BLaER1 (cell line): ENCODE measurements around the gene PIGL.
A peak's percentile ranks its signal among the peaks of the same experiment; 100 is the strongest.
"Not testable (repeated sequence)": the region's sequence is repeated elsewhere in the genome, so short reads cannot be mapped to it uniquely, and the experiment has no call there.

Experiments
- H3K27ac ChIP-seq: shearing (Covaris generic); formaldehyde crosslinking; 2 replicates; pipeline ENCODE4 v1.8.1; 2022
- H3K27me3 ChIP-seq: shearing (Covaris generic); formaldehyde crosslinking; 2 replicates; pipeline ENCODE4 v1.8.1; 2022
- H3K36me3 ChIP-seq: shearing (Covaris generic); formaldehyde crosslinking; 2 replicates; pipeline ENCODE4 v1.8.1; 2022
- H3K4me1 ChIP-seq: shearing (Covaris generic); formaldehyde crosslinking; 2 replicates; pipeline ENCODE4 v1.8.1; 2022
- H3K4me2 ChIP-seq: shearing (Covaris generic); formaldehyde crosslinking; 2 replicates; pipeline ENCODE4 v1.8.1; 2022
- H3K4me3 ChIP-seq: shearing (Covaris generic); formaldehyde crosslinking; 2 replicates; pipeline ENCODE4 v1.8.1; 2022
- H3K9ac ChIP-seq: shearing (Covaris generic); formaldehyde crosslinking; 2 replicates; pipeline ENCODE4 v1.8.1; 2022
- H3K9me3 ChIP-seq: shearing (Covaris generic); formaldehyde crosslinking; 2 replicates; pipeline ENCODE4 v1.8.1; 2022
- H4K20me1 ChIP-seq: shearing (Covaris generic); formaldehyde crosslinking; 2 replicates; pipeline ENCODE4 v1.8.1; 2022
- Cebpa-rat ChIP-seq: shearing (Covaris generic); IDR thresholded peaks from 2 replicates; pipeline ENCODE4 v1.8.1; 2022

PIGL gene

DNA sequence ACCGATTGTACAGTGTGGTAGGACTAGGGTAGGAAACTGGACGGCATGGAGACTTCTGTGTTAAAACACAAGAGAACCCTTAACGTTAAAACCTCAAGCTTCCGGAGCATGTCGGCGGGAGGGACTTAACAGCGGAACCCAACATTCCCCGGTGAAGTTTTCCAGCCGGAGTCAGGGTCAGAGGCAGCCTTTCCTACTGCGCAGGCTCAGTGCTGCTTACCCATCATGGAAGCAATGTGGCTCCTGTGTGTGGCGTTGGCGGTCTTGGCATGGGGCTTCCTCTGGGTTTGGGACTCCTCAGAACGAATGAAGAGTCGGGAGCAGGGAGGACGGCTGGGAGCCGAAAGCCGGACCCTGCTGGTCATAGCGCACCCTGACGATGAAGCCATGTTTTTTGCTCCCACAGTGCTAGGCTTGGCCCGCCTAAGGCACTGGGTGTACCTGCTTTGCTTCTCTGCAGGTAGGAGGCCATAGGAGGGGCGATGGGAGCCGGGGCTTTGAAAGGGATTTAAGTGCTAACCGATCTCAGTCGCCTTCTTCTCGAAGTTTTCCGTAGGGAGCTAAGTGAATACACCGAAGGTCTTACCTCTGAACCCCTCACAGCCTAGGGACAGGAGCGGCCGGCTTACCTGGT is at the start of gene PIGL:
Gene PIGL (plus strand): TSS at position 209 of the 634 bp plus-strand sequence. CDS start 17 bp downstream, at position 226.
- peaks cover 54% of the 10 kb centered on the region for H3K4me1 ChIP-seq
- TF ChIP-seq Cebpa-rat, result no peak
- H3K4me3 ChIP-seq, result peak within 1 kb of the TSS; percentile 100
- H3K27me3 ChIP-seq, result no peaks in the 10 kb centered on the region
- H3K36me3 ChIP-seq, result peaks cover 13% of the 10 kb centered on the region
- peak within 1 kb of the TSS; percentile 99 for H3K27ac ChIP-seq
- peaks cover 31% of the 10 kb centered on the region for H4K20me1 ChIP-seq
- H3K9me3 ChIP-seq, result no peaks in the 10 kb centered on the region
- H3K4me2 ChIP-seq, result peak within 1 kb of the TSS; percentile 87
- peak within 1 kb of the TSS; percentile 100 for H3K9ac ChIP-seq

DNA sequence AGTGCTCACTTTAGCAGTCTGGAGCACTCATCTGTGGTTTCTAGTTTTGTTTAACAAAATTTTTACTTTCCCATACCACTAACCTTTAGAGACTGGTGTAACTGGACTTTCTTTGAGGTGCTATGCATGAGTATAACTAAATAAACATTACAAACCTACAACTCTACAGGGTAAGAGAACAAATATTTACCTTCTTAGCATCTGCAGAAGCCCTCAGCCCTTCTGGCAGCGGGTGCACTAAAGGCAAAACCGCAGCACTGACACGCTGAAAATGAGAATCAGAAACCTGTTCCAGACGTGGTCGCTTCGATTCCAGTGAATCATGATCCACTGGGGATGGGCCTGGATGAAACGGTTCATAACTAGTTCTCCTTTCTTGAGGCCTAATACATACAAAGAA is 45.4 kb upstream of the PIGL start:
- peaks cover 53% of the 10 kb centered on the region for H4K20me1 ChIP-seq
- no peak overlapping the region for H3K4me2 ChIP-seq
- H3K9me3 ChIP-seq, result no peaks in the 10 kb centered on the region
- no peak overlapping the region for H3K9ac ChIP-seq
- peaks cover 66% of the 10 kb centered on the region for H3K36me3 ChIP-seq
- no peak for TF ChIP-seq Cebpa-rat
- no peak overlapping the region for H3K4me3 ChIP-seq
- no peaks in the 10 kb centered on the region for H3K27me3 ChIP-seq
- H3K27ac ChIP-seq, result no peak overlapping the region
- no peaks in the 10 kb centered on the region for H3K4me1 ChIP-seq

DNA sequence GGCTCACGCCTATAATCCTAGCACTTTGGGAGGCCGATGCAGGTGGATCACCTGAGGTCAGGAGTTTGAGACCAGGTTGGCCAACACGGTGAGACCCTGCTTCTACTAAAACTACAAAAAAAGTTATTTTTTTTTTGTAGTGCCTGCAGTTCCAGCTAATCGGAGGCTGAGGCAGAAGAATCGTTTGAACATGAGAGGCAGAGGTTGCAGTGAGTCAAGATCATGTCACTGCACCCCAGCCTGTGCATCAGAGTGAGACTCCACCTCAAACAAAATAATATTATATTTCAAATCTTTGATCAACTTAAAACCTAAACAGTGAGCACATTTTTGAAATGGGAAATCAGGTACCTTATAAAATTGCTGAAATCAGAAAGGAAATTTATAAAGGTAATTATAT is 38.2 kb upstream of the PIGL start:
- TF ChIP-seq Cebpa-rat, result no peak

DNA sequence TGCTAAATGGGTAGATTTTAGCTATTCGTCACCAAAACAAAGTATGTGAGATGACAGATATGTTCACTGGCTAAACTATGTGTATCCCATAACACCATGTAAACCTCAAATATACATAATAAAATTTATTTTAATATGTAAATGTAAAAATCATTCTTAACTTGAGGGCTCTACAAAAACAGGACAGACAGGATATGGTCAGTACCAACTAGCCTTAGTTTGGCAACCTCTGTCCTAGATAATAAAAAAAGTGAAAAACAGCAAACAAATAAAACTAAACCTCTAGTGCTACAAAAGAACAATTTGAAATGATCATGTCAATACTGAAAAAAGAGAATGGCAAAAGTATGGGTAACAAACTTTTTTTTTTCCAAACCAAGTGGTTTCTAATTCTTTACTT is 35.4 kb upstream of the PIGL start:
- no peak for TF ChIP-seq Cebpa-rat
- H3K27me3 ChIP-seq, result no peaks in the 10 kb centered on the region
- H4K20me1 ChIP-seq, result peaks cover 66% of the 10 kb centered on the region
- peaks cover 16% of the 10 kb centered on the region for H3K9me3 ChIP-seq
- H3K9ac ChIP-seq, result no peak overlapping the region
- H3K4me3 ChIP-seq, result no peak overlapping the region
- H3K4me2 ChIP-seq, result no peak overlapping the region
- H3K36me3 ChIP-seq, result peaks cover 69% of the 10 kb centered on the region
- H3K27ac ChIP-seq, result no peak overlapping the region
- H3K4me1 ChIP-seq, result no peaks in the 10 kb centered on the region

More for the DNA sequence above, 38.2 kb upstream of the PIGL start:
- Histone ChIP-seq H3K4me2 (no peak overlapping the region), H3K9me3 (peaks cover 14% of the 10 kb centered on the region), H3K4me1 (no peaks in the 10 kb centered on the region), H4K20me1 (peaks cover 72% of the 10 kb centered on the region), H3K9ac (no peak overlapping the region), H3K27me3 (no peaks in the 10 kb centered on the region), H3K4me3 (no peak overlapping the region), H3K36me3 (peaks cover 58% of the 10 kb centered on the region), H3K27ac (no peak overlapping the region)

DNA sequence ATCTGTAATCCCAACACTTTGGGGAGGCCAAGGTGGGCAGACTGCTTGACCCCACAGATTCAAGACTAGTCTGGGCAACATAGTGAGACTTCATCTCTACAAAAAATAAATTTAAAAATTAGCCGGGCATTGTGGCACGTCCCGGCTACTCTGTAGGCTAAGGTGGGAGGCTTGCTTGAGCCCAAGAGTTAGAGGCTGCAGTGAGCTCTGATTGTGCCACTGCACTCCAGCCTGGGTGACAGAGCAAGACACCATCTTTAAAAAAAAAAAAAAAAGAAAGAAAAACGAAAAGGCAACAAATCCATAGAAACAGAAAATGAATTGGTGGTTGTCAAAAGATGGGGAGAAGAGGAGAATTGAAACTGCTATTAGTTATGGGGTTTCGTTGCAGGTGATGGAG is 29.4 kb upstream of the PIGL start:
- Histone ChIP-seq H3K27ac (no peak overlapping the region), H3K9ac (no peak overlapping the region), H3K4me3 (no peak overlapping the region), H3K36me3 (peaks cover 81% of the 10 kb centered on the region), H4K20me1 (peaks cover 86% of the 10 kb centered on the region), H3K9me3 (0 out of 2 replicates have a peak, but pooled peaks cover 3% of the 10 kb centered on the region), H3K4me2 (no peak overlapping the region), H3K4me1 (peaks cover 19% of the 10 kb centered on the region; the same call in 1 of the 2 replicates), H3K27me3 (no peaks in the 10 kb centered on the region)
- no peak for TF ChIP-seq Cebpa-rat

DNA sequence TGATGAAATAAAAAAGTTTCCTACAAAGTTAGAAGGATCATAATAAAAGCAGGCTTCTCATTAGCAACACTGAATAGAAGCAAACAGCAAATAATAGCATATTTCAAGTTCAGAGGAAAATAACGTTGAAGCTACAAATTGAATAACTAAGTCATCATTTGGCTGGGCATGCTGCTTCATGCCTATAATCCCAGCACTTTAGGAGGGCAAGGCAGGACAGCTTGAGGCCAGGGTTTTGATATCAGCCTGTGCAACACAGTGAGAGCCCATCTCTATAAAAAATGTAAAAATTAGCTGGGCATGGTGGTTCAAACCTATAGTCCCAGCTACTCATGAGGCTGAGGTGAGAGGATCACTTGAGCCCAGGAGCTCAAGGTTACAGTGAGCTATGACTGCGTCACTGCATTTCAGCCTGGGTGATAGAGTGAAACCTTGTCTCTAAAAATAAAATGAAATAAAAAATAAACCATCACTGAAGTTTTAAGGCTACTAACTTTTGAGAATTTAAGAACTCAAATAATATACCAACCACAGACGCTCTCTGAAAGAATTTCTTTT is 27.1 kb upstream of the PIGL start:
- Histone ChIP-seq H3K4me2 (no peak overlapping the region), H3K9me3 (no peaks in the 10 kb centered on the region), H3K9ac (no peak overlapping the region), H3K36me3 (peaks cover 85% of the 10 kb centered on the region), H3K27me3 (no peaks in the 10 kb centered on the region), H3K4me1 (peaks cover 19% of the 10 kb centered on the region; the same call in 1 of the 2 replicates), H3K4me3 (no peak overlapping the region), H3K27ac (no peak overlapping the region), H4K20me1 (peaks cover 88% of the 10 kb centered on the region)
- no peak for TF ChIP-seq Cebpa-rat

DNA sequence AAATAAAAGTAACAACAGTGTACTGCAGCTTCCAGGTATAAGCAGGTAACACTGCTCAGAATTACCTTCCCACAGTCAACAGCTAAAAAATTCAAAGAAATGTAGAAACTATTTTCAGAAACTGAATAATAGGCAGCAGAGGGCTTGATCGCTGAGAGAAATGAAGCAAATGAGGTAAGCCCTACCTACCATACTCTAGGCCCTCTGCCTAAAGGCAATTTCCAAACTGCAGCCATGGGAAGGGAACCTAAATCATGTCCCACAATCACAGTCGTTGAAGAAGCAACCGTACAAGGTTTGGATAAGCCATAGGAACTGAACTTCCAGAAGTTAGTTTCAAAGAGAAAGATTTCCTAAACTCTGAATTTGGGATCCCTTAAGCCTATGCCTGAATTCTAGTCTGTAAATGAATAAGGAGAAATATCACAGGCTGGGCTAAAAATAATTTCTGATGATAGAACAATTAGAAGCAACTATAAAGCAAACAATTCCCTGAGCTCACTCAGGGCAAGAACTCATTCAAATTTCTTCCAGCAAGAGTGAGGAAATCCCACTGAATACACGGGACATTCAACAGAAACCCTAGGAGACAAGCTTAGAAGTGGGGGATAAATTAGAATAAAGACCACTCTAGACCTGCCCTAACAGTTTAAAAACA is 26.2 kb upstream of the PIGL start:
- no peaks in the 10 kb centered on the region for H3K9me3 ChIP-seq
- H3K9ac ChIP-seq, result no peak overlapping the region
- no peak overlapping the region for H3K27ac ChIP-seq
- no peak overlapping the region for H3K4me2 ChIP-seq
- peaks cover 83% of the 10 kb centered on the region for H3K36me3 ChIP-seq
- no peak overlapping the region for H3K4me3 ChIP-seq
- peaks cover 19% of the 10 kb centered on the region; the same call in 1 of the 2 replicates for H3K4me1 ChIP-seq
- TF ChIP-seq Cebpa-rat, result no peak
- peaks cover 90% of the 10 kb centered on the region for H4K20me1 ChIP-seq
- H3K27me3 ChIP-seq, result no peaks in the 10 kb centered on the region

DNA sequence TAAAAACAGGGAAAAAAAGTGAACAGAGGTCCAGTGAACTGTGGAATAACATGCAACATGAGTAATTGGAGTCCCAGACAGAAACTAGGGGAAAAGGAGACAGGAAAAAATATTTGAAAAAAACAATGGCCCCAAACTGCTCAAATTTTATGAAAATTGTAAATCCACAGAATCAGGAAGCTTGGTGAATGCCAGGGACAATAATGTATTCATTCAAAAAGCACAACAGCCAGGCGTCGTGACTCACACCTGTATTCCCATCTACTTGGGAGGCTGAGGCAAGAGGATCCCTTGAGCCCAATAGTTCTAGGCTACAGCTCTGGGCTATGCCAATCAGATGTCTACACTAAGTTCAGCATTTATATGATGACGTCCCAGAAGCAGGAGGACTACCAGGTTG is 25.4 kb upstream of the PIGL start:
- peaks cover 89% of the 10 kb centered on the region for H4K20me1 ChIP-seq
- TF ChIP-seq Cebpa-rat, result no peak
- peaks cover 79% of the 10 kb centered on the region for H3K36me3 ChIP-seq

DNA sequence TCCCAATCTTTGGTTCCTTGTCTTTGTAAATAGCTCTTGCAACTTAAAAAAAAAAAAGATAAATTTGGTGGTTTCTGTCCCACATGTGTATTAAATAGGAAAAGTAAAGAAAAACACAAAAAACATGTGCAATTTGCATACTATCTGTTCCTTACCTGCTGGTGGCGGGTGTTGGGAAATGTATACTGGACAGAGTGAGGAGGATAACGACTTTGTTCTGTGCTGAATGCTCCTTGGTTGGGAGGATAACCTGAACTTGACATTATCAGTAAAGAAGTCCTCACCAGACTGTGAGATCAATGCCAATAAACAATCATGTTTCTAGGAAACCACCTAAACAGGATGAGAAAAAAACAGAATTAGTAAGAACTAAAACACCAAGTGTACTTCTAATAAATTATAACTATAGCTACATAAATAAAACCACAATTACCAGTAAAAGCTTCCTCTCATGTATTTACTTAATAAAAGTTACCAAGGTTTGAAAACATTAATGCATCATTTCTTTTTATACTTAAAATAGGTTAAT is 22.6 kb upstream of the PIGL start:
- H3K4me2 ChIP-seq, H3K4me3 ChIP-seq, H3K9me3 ChIP-seq, H3K27ac ChIP-seq, H3K9ac ChIP-seq, H3K27me3 ChIP-seq: not testable (repeated sequence)
- peaks cover 23% of the 10 kb centered on the region for H3K4me1 ChIP-seq
- H4K20me1 ChIP-seq, result peaks cover 89% of the 10 kb centered on the region
- H3K36me3 ChIP-seq, result peaks cover 78% of the 10 kb centered on the region

More for the DNA sequence above, 25.4 kb upstream of the PIGL start:
- Histone ChIP-seq H3K4me2 (no peak overlapping the region), H3K4me1 (peaks cover 19% of the 10 kb centered on the region; the same call in 1 of the 2 replicates), H3K27ac (no peak overlapping the region), H3K9me3 (no peaks in the 10 kb centered on the region), H3K27me3 (no peaks in the 10 kb centered on the region), H3K4me3 (no peak overlapping the region), H3K9ac (no peak overlapping the region)

DNA sequence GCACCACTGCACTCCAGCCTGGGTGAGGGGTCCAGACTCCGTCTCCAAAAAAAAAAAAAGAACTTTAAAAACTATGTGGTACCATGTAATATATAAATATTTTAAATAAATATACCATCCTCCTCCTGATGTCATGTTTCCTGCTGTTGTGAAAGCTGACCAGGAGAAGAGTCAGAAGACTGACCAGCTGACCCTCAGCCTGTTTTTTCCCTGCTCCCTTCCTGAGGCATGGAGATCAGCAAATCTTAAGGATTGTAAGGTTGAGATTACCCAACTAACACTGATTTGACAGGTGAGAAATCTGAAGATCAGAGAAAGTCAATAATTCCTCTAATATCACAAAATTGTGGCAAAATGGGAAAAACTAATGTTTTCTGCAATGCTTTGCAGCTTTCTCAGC is 19.7 kb upstream of the PIGL start:
- Histone ChIP-seq H3K4me1 (peaks cover 39% of the 10 kb centered on the region), H4K20me1 (peaks cover 89% of the 10 kb centered on the region), H3K4me2 (no peak overlapping the region)

More for the DNA sequence above, 19.7 kb upstream of the PIGL start:
- H3K4me3 ChIP-seq, result no peak overlapping the region
- H3K27ac ChIP-seq, result no peak overlapping the region
- H3K36me3 ChIP-seq, result peaks cover 52% of the 10 kb centered on the region
- no peaks in the 10 kb centered on the region for H3K27me3 ChIP-seq
- H3K9ac ChIP-seq, result no peak overlapping the region
- H3K9me3 ChIP-seq, result no peaks in the 10 kb centered on the region
- TF ChIP-seq Cebpa-rat, result no peak
